Right kidney (tissue), 1 donor: ENCODE results near the gene FXYD1.

Source experiments
- DNase-seq: peaks from one replicate; pipeline ENCODE4 v3.0.0-alpha.2; 2016

FXYD1 gene

GRCh38 chr19:35106898-35107541 lies 31.6 kb upstream of the FXYD1 start:
- no peak for DNase-seq

- DNase-seq = no peak
These were observed 31.1 kb upstream of the FXYD1 start for GRCh38 chr19:35107545-35107944.

DNA sequence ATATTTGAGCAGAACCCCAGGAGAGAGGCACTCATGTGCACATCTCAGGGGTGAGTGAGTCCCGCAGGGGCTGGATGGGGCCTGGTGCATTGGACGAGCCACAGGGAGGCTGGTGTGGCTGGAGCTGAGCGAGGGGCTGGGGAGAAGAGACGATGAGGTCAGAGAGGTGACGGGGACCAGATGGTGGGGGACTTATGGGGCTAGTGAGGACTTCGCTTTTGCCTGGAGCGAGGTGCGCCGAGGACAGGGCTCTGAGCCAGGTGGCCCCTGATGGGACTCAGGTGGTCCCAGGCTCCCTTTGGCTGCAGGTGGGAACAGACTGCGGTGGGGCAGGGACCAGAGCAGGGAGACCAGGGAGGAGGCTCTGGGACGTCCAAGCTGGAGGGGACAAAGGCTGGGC lies 29.9 kb upstream of the FXYD1 start:
- DNase-seq = no peak

GRCh38 chr19:35109395-35110112 lies 29.1 kb upstream of the FXYD1 start:
- no peak for DNase-seq

- no peak for DNase-seq
These were observed 27.6 kb upstream of the FXYD1 start for GRCh38 chr19:35110974-35111373.

- DNase-seq = no peak
These were observed 25.5 kb upstream of the FXYD1 start for GRCh38 chr19:35112995-35113688.

DNA sequence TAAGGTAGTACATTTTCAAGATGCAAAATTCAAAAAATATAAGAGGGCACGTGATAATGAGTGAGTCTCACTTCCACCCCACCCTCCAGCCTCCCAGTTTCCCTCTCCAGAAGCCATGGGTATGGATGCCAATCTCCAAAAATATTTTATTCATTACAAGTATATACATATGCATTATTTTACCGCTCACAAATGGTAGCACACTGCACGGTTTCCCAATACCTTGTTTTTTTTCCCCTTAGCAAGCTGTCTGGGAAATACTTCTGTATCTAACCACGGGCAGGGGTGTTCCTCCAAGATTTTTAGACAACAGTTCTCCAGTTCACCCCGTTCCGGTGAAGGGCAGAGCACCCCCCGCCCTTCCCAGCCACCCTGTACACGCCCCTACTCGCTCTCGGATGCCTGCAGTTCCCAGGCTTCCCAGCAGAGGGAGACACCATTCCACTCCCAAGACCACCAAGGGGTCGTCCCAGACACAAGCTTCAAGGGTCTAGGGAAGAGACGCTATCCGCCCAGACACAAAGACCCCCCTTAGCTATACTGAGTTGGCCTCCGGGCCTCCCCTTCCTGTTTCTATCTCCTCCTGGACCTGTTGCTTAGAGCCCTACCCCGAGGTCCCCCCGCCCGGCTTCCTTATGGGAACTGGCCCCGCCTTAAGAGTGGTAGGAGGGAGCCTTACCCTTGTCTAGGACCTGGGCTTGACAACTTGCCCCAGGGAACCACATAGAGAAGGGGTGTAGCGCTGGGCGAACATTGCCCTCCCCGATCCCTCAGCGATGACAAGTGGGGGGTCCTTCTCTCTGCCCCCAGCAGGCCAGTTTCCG lies 24.1 kb upstream of the FXYD1 start:
- peak; percentile 80 for DNase-seq

GRCh38 chr19:35115177-35115951 lies 23.3 kb upstream of the FXYD1 start, which contains the start of gene FXYD3:
FXYD3 (plus strand) TSS chr19:35115823; CDS start chr19:35119377, 3,554 bp downstream.
- DNase-seq = no peak

GRCh38 chr19:35116072-35116801 lies 22.4 kb upstream of the FXYD1 start:
- no peak for DNase-seq

DNA sequence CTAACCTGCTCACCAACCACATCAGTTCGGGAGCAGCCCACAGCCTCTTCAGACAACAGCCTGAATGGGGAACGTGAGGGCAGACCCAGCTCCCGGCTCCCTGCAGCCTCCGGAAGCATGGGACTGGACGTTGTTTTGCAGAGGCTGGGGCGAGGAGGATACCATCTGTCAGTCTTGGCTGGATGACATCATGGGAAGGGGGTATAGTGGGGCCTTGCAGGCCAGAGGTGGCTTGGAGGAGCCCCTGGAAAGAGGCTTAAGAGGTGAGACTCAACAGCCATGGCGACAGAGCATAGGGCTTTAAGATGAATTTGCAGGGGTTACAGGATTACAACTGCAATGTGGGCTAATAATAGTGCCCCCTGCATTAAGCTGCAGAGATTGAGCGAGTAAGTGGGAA lies 21.5 kb upstream of the FXYD1 start:
- no peak for DNase-seq

GRCh38 chr19:35117799-35118198 lies 20.8 kb upstream of the FXYD1 start:
- DNase-seq = no peak

- DNase-seq = no peak
These were observed 20.2 kb upstream of the FXYD1 start for GRCh38 chr19:35118268-35119020.

DNA sequence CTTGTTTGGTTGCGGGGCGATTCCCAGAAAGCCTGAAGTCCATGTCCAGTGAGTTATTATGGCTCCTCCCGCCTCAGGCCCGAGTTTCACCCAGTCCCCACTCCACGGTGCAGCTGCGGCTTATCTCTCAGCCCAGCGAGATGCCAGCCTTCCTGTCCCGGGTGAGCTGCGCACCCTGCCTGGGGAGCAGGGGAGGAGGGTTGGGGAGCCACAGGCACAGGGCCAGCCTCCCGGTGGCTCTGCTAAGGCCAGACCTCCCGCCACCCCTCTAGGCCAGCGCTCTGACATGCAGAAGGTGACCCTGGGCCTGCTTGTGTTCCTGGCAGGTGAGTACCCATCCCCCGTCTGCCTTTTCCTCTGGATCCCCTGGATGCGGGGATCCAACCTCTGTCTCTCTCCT lies 19.5 kb upstream of the FXYD1 start:
- no peak for DNase-seq

DNA sequence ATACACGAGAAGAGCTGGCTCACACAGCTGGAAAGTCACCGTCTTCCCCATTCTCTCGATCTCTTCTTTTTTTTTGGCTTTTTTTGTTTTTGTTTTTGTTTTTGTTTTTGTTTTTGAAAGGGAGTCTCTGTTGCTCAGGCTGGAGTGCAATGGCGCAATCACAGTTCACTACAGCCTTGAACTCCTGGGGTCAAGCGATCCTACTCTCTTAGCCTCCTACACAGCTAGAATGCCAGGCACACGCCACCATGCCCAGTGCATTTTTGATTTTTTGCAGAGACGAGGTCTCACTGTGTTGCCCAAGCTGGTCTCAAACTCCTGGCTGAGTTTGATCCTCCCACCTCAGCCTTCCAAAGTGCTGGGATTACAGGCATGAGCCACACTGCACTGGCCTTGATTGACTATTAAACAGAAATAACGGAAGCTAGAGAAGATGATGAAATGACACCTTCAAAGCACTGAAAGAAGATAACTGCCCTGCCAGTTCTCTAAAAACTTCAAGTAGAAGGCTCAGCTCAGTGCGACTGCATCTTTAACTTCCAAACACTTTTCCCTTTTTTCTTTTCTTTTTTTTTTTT lies 19.0 kb upstream of the FXYD1 start:
- DNase-seq = no peak

GRCh38 chr19:35120492-35120891 lies 18.1 kb upstream of the FXYD1 start:
- DNase-seq = no peak

- no peak for DNase-seq
These were observed 17.7 kb upstream of the FXYD1 start for GRCh38 chr19:35120898-35121297.

- no peak for DNase-seq
These were observed 15.7 kb upstream of the FXYD1 start for GRCh38 chr19:35122687-35123551.

DNA sequence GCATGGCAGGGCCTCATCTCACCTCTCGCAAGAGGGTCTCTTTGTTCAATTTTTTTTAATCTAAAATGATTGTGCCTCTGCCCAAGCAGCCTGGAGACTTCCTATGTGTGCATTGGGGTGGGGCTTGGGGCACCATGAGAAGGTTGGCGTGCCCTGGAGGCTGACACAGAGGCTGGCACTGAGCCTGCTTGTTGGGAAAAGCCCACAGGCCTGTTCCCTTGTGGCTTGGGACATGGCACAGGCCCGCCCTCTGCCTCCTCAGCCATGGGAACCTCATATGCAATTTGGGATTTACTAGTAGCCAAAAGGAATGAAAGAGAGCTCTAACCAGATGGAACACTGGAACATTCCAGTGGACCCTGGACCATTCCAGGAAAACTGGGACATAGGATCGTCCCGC lies 15.1 kb upstream of the FXYD1 start:
- DNase-seq = no peak
